Measurements from ENCODE around the gene SFXN1. TPM values are rescaled to one million over a fixed set of nuclear protein-coding genes. Genes with fewer than 3 reads are reported as not detected.

The SFXN1 gene
- total and polyA plus RNA-seq, 10 donors, result 7.5 to 57.3 (median 38.3) TPM

DNA sequence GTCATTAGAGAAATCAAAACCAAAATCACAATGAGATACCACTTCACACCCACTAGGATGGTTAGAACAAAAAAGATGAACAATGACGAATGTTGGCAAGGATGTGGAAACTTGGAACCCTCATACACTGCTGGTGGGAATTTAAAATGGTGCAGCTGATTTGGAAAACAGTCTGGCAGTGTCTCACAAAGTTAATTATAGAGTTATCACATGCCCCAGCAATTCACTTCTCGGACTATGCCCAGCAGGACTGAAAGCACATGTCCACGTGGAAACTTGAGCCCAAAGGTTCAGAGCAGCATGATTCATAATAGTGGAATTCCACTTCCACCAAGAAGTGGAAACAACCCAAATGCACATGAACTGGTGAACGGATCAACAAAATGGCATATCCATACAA is 94.5 kb downstream of the SFXN1 start:
- WGBS, 5 donors, result 68 to 87% (median 83%) methylated on average over 4 of the region's 4 CpGs
- Histone ChIP-seq H3K4me1 (no peaks in the 10 kb centered on the region), H3K4me3 (no peak overlapping the region)

DNA sequence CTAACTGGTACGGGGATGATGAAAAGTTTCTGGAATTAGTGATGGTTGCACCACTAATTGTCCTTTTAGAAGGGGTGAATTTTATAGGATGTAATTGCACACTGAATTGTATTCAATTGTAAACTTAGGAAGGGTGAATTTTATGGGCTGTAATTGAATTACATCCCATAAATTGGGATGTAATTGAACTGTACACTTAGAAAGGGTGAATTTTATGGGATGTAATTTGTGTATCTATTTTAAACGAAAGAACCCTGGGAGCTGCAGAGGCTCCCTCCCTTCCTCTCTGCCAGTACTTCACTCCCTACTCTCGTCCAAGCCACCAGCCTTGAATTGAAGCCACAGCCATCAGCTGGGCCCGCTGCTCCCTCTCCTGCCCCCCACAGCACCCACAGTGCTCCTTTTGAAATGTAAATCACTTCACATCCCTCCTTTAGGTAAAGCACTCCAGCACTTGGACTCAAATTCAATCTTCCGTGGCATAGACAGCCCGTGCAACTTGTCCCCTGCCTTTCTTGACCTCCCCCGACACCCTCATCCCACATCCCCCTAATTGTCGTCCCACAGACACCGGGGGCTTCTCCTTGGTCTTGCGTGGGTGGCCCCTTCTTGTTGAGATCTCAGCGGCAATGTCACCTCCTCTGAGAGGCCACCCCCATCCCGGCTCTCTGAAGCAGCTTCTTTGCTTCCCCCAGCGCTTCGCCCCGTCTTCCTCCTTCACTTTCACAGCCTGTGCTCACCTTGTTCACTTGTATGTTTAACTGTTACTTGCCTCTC is 95.3 kb downstream of the SFXN1 start:
- no peak for DNase-seq
- no peak overlapping the region for H3K4me3 ChIP-seq
- intact Hi-C loops (cut with DNase I; ENCODE audit: low total_unique reads), result no loop called here
- no peaks in the 10 kb centered on the region for H3K36me3 ChIP-seq
- no peaks in the 10 kb centered on the region for H3K4me1 ChIP-seq
- peaks cover 0 to 29% (median 0%) of the 10 kb centered on the region in 7 donors for H3K27me3 ChIP-seq (replicated peaks in 1 of 7)
- TF ChIP-seq, protein P1, sequence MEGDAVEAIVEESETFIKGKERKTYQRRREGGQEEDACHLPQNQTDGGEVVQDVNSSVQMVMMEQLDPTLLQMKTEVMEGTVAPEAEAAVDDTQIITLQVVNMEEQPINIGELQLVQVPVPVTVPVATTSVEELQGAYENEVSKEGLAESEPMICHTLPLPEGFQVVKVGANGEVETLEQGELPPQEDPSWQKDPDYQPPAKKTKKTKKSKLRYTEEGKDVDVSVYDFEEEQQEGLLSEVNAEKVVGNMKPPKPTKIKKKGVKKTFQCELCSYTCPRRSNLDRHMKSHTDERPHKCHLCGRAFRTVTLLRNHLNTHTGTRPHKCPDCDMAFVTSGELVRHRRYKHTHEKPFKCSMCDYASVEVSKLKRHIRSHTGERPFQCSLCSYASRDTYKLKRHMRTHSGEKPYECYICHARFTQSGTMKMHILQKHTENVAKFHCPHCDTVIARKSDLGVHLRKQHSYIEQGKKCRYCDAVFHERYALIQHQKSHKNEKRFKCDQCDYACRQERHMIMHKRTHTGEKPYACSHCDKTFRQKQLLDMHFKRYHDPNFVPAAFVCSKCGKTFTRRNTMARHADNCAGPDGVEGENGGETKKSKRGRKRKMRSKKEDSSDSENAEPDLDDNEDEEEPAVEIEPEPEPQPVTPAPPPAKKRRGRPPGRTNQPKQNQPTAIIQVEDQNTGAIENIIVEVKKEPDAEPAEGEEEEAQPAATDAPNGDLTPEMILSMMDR (IDR thresholded peaks at IDR 0.05 in 8 of 11, conservative IDR thresholded peaks at IDR 0.05 in 3 of 11), result no peak
- TF ChIP-seq POLR2A (IDR thresholded peaks at IDR 0.05) (no peak), POLR2AphosphoS5 (IDR thresholded peaks at IDR 0.05) (no peak)
- no peaks in the 10 kb centered on the region for H3K9me3 ChIP-seq
- no peak overlapping the region for H3K27ac ChIP-seq
- 44 to 65% (median 51%) methylated on average over 15 of the region's 15 CpGs for WGBS, 5 donors

More for the DNA sequence above, 94.5 kb downstream of the SFXN1 start:
- Histone ChIP-seq H3K36me3 (no peaks in the 10 kb centered on the region), H3K9me3 (no peaks in the 10 kb centered on the region), H3K27me3 (replicated peaks in 1 of 7) (peaks cover 0 to 29% (median 0%) of the 10 kb centered on the region in 7 donors), H3K27ac (no peak overlapping the region)
- intact Hi-C loops (cut with DNase I; ENCODE audit: low total_unique reads), result no loop called here
- no peak for DNase-seq
- TF ChIP-seq POLR2AphosphoS5 (IDR thresholded peaks at IDR 0.05), result no peak
- TF ChIP-seq, protein P1 (IDR thresholded peaks at IDR 0.05 in 8 of 11, conservative IDR thresholded peaks at IDR 0.05 in 3 of 11), result no peak
- TF ChIP-seq POLR2A (IDR thresholded peaks at IDR 0.05), result no peak

DNA sequence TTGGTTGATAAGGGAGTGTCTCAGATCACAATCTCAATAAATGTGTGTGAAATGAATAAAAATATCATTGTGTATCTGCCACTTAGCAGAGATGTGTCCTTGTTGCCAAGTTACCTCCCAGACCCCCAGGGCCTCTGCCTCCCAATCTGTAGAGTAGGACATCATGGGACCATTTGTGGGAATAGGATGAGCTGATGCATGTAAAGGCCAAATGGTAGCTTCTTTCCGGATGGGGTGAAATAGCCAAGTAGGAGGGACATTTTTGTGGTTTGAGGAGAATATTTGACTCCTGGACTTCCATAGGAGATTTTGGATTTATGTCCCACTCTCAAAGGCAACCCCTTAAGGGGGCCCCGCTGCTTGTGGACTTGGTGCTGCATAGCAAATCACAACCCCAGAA is 96.9 kb downstream of the SFXN1 start:
- no peaks in the 10 kb centered on the region for H3K9me3 ChIP-seq
- no peaks in the 10 kb centered on the region for H3K36me3 ChIP-seq
- H3K27me3 ChIP-seq (replicated peaks in 1 of 7), result peaks cover 0 to 29% (median 0%) of the 10 kb centered on the region in 7 donors
- no peaks in the 10 kb centered on the region for H3K4me1 ChIP-seq
- WGBS, 5 donors, result 88 to 99% (median 90%) methylated on average over 2 of the region's 2 CpGs
- no peak overlapping the region for H3K27ac ChIP-seq
- TF ChIP-seq, protein P1 (IDR thresholded peaks at IDR 0.05 in 8 of 11, conservative IDR thresholded peaks at IDR 0.05 in 3 of 11), result no peak
- TF ChIP-seq POLR2AphosphoS5 (IDR thresholded peaks at IDR 0.05) (no peak), POLR2A (IDR thresholded peaks at IDR 0.05) (no peak)
- DNase-seq, result no peak
- intact Hi-C loops (cut with DNase I; ENCODE audit: low total_unique reads), result no loop called here
- no peak overlapping the region for H3K4me3 ChIP-seq

DNA sequence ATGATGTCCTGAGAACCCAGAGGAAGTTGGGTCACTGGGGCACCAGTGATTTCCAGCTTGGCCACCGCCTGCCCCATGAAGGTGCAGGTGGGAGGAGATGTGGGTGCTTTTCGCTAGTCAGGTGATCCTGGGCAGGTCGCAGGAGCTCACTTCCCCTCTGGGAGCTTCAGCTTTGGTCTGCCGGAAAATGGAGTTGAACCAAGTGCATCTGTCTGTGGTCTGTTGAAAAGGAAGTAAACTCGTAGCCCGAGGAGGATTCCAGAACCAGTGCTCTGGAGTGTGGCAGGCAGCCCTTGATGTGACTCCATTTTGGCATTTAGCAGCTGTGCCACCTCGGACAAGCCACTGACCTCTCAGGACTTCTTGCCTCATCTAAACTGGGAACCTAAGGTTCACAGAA is 97.7 kb downstream of the SFXN1 start:
- 15 to 47% (median 26%) methylated on average over 6 to 7 of the region's 7 CpGs for WGBS, 5 donors
- intact Hi-C loops (cut with DNase I; ENCODE audit: low total_unique reads), result no loop called here
- no peaks in the 10 kb centered on the region for H3K36me3 ChIP-seq
- H3K4me1 ChIP-seq, result no peaks in the 10 kb centered on the region
- TF ChIP-seq POLR2A (IDR thresholded peaks at IDR 0.05), result no peak
- no peak for TF ChIP-seq POLR2AphosphoS5 (IDR thresholded peaks at IDR 0.05)
- TF ChIP-seq, protein P1 (IDR thresholded peaks at IDR 0.05 in 8 of 11, conservative IDR thresholded peaks at IDR 0.05 in 3 of 11), result no peak
- DNase-seq, result no peak
- H3K27me3 ChIP-seq (replicated peaks in 1 of 7), result peaks cover 0 to 29% (median 0%) of the 10 kb centered on the region in 7 donors
- H3K4me3 ChIP-seq, result no peak overlapping the region
- H3K27ac ChIP-seq, result no peak overlapping the region
- no peaks in the 10 kb centered on the region for H3K9me3 ChIP-seq

Measured in spleen (tissue), 11 donors.